Ishikawa (cell line): ENCODE results near the gene LCN1.

Source experiments
- EGR1 ChIP-seq: IDR thresholded peaks from 2 replicates; pipeline ENCODE4 v1.6.1; 2012
- EP300 ChIP-seq: IDR thresholded peaks from 2 replicates; pipeline ENCODE4 v1.6.1; 2012; ENCODE audit warnings: borderline replicate concordance
- MAX ChIP-seq: IDR thresholded peaks from 2 replicates; pipeline ENCODE4 v1.6.1; 2012
- RAD21 ChIP-seq: IDR thresholded peaks from 2 replicates; pipeline ENCODE4 v1.6.1; 2012; ENCODE audit warnings: low read depth
- REST ChIP-seq: IDR thresholded peaks from 2 replicates; pipeline ENCODE4 v1.6.1; 2012; ENCODE audit warnings: low read depth, mild to moderate bottlenecking
- ZBTB7A ChIP-seq: IDR thresholded peaks from 2 replicates; pipeline ENCODE4 v1.6.1; 2012; ENCODE audit warnings: low read depth

- TF ChIP-seq ZBTB7A (no peak), EGR1 (no peak), REST (no peak), MAX (no peak), RAD21 (no peak), EP300 (no peak)
Measured at GRCh38 chr9:135526089-135526729, 5.0 kb downstream of the LCN1 start.
